Measurements from ENCODE around the gene CDRT4.

The CDRT4 gene

GRCh38 chr17:15398291-15398690, 69.1 kb downstream of the CDRT4 start:
- no peak overlapping the region for H3K4me3 ChIP-seq (ENCODE audit: insufficient read depth, low read length, poor library complexity, severe bottlenecking)
- H3K4me2 ChIP-seq (ENCODE audit: low read depth, low read length, poor library complexity, severe bottlenecking) = no peak overlapping the region
- no peak overlapping the region for H3K27ac ChIP-seq (ENCODE audit: low read depth, low read length)
- H3K9ac ChIP-seq (ENCODE audit: low read length) = no peak overlapping the region
- no peaks in the 10 kb centered on the region for H3K9me2 ChIP-seq (replicated peaks; ENCODE audit: insufficient read depth, low read length)
- TF ChIP-seq CTCF (IDR thresholded peaks at IDR 0.05; ENCODE audit: insufficient read depth, low read length, poor library complexity, severe bottlenecking) = no peak
- no peak for TF ChIP-seq EZH2phosphoT487 (conservative IDR thresholded peaks at IDR 0.05; ENCODE audit: low read length)
- no peaks in the 10 kb centered on the region for H3K9me3 ChIP-seq (ENCODE audit: insufficient read depth, low read length)
- H3K36me3 ChIP-seq (ENCODE audit: low read length) = no peaks in the 10 kb centered on the region
- no peak overlapping the region for H2AFZ ChIP-seq (ENCODE audit: low read depth, low read length, severe bottlenecking)
- H3K27me3 ChIP-seq (ENCODE audit: low read length) = no peaks in the 10 kb centered on the region
- H3K79me2 ChIP-seq (ENCODE audit: insufficient read depth, low read length) = no peaks in the 10 kb centered on the region
- no peaks in the 10 kb centered on the region for H4K20me1 ChIP-seq (ENCODE audit: low read depth, low read length)
- H3F3A ChIP-seq (ENCODE audit: insufficient read depth) = no peaks in the 10 kb centered on the region

GRCh38 chr17:15397620-15398019, 69.8 kb downstream of the CDRT4 start:
- Histone ChIP-seq H3K36me3 (ENCODE audit: low read length) (no peaks in the 10 kb centered on the region), H3K4me2 (ENCODE audit: low read depth, low read length, poor library complexity, severe bottlenecking) (no peak overlapping the region), H4K20me1 (ENCODE audit: low read depth, low read length) (no peaks in the 10 kb centered on the region), H3K4me3 (ENCODE audit: insufficient read depth, low read length, poor library complexity, severe bottlenecking) (no peak overlapping the region), H3K27ac (ENCODE audit: low read depth, low read length) (no peak overlapping the region), H3K79me2 (ENCODE audit: insufficient read depth, low read length) (no peaks in the 10 kb centered on the region), H3K27me3 (ENCODE audit: low read length) (no peaks in the 10 kb centered on the region), H3K9me3 (ENCODE audit: insufficient read depth, low read length) (no peaks in the 10 kb centered on the region), H2AFZ (ENCODE audit: low read depth, low read length, severe bottlenecking) (no peak overlapping the region), H3K9me2 (replicated peaks; ENCODE audit: insufficient read depth, low read length) (no peaks in the 10 kb centered on the region), H3K9ac (ENCODE audit: low read length) (no peak overlapping the region), H3F3A (ENCODE audit: insufficient read depth) (no peaks in the 10 kb centered on the region)
- TF ChIP-seq EZH2phosphoT487 (conservative IDR thresholded peaks at IDR 0.05; ENCODE audit: low read length) (no peak), CTCF (IDR thresholded peaks at IDR 0.05; ENCODE audit: insufficient read depth, low read length, poor library complexity, severe bottlenecking) (no peak)

GRCh38 chr17:15395091-15395490, 72.3 kb downstream of the CDRT4 start:
- Histone ChIP-seq H3F3A (ENCODE audit: insufficient read depth) (no peaks in the 10 kb centered on the region), H4K20me1 (ENCODE audit: low read depth, low read length) (no peaks in the 10 kb centered on the region), H3K27me3 (ENCODE audit: low read length) (no peaks in the 10 kb centered on the region), H3K9me3 (ENCODE audit: insufficient read depth, low read length) (no peaks in the 10 kb centered on the region), H3K9me2 (replicated peaks; ENCODE audit: insufficient read depth, low read length) (no peaks in the 10 kb centered on the region), H3K9ac (ENCODE audit: low read length) (no peak overlapping the region), H3K27ac (ENCODE audit: low read depth, low read length) (no peak overlapping the region), H3K36me3 (ENCODE audit: low read length) (no peaks in the 10 kb centered on the region), H3K4me2 (ENCODE audit: low read depth, low read length, poor library complexity, severe bottlenecking) (no peak overlapping the region), H2AFZ (ENCODE audit: low read depth, low read length, severe bottlenecking) (no peak overlapping the region), H3K4me3 (ENCODE audit: insufficient read depth, low read length, poor library complexity, severe bottlenecking) (no peak overlapping the region), H3K79me2 (ENCODE audit: insufficient read depth, low read length) (no peaks in the 10 kb centered on the region)
- TF ChIP-seq CTCF (IDR thresholded peaks at IDR 0.05; ENCODE audit: insufficient read depth, low read length, poor library complexity, severe bottlenecking) = no peak

GRCh38 chr17:15393414-15393813, 74.0 kb downstream of the CDRT4 start:
- Histone ChIP-seq H3K4me3 (ENCODE audit: insufficient read depth, low read length, poor library complexity, severe bottlenecking) (no peak overlapping the region), H4K20me1 (ENCODE audit: low read depth, low read length) (no peaks in the 10 kb centered on the region), H3K9ac (ENCODE audit: low read length) (no peak overlapping the region), H3K4me2 (ENCODE audit: low read depth, low read length, poor library complexity, severe bottlenecking) (no peak overlapping the region), H3K9me2 (replicated peaks; ENCODE audit: insufficient read depth, low read length) (no peaks in the 10 kb centered on the region), H3K27ac (ENCODE audit: low read depth, low read length) (no peak overlapping the region), H3K9me3 (ENCODE audit: insufficient read depth, low read length) (no peaks in the 10 kb centered on the region), H3K36me3 (ENCODE audit: low read length) (no peaks in the 10 kb centered on the region), H3K27me3 (ENCODE audit: low read length) (no peaks in the 10 kb centered on the region), H3F3A (ENCODE audit: insufficient read depth) (no peaks in the 10 kb centered on the region), H2AFZ (ENCODE audit: low read depth, low read length, severe bottlenecking) (no peak overlapping the region), H3K79me2 (ENCODE audit: insufficient read depth, low read length) (no peaks in the 10 kb centered on the region)
- TF ChIP-seq EZH2phosphoT487 (conservative IDR thresholded peaks at IDR 0.05; ENCODE audit: low read length) = no peak
- no peak for TF ChIP-seq CTCF (IDR thresholded peaks at IDR 0.05; ENCODE audit: insufficient read depth, low read length, poor library complexity, severe bottlenecking)
